CD4-positive, alpha-beta T cell treated with Interleukin-10 for 1 hour (primary cell): ENCODE results near the gene ANAPC1.
"Not testable (repeated sequence)": the region's sequence is repeated elsewhere in the genome, so short reads cannot be mapped to it uniquely, and the experiment has no call there.

Experiments used
- DNase-seq: peaks from one replicate; pipeline ENCODE4 v3.0.0-alpha.2; 2020

ANAPC1 gene

DNA sequence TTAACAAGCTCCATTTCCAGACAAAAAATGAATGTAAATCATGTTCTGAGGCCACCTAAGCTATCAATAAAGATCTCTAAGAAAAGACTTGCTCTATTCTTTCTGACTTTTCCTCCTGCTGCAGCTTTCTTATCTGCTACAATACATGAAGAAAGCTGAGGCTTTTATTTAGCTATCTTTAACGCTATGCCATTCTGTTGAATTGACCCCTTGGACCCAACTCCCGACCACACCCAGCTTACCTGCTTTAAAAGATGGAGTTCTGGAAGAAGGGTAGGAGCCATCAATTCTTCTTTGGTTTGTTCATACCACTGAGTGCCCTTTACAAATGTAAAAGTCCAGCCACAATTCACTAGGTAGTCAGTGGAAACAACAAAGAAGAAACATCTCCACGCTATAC, 99.9 kb downstream of the ANAPC1 start:
- not testable (repeated sequence) for DNase-seq

GRCh38 chr2:111782195-111782594, 101.8 kb downstream of the ANAPC1 start:
- DNase-seq: not testable (repeated sequence)

DNA sequence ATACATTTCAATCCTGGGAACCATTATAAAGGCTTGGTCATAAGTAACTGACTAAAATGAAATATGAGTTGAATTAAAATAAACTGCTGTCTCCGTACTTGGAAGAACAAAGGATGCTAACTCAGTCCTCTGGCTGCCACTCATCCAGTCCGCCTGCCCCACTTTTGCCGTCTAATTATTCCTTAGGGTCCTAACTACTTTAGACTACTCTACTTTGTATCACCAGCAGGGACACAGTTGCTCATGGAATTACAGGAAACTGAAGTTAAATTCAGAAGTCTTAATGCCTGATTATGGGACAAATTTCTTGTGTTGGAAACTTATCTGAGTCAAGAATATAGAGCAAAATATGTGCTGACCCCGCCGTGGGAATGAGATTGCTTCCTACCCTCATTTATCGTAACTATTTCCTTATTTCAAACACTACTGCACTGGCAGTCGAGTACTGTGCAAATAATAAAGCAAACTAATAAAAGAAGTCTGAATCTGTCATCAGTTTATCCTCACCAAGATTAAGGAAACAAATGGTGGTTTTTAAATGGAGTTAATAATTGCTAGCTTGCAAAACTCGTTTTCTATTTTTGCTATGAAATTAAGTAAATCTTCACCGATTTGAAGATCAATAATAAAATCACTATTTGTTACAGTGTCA, 102.4 kb downstream of the ANAPC1 start:
- DNase-seq: not testable (repeated sequence)

- DNase-seq: not testable (repeated sequence)
Measured at GRCh38 chr2:111777155-111777554, 106.8 kb downstream of the ANAPC1 start.

DNA sequence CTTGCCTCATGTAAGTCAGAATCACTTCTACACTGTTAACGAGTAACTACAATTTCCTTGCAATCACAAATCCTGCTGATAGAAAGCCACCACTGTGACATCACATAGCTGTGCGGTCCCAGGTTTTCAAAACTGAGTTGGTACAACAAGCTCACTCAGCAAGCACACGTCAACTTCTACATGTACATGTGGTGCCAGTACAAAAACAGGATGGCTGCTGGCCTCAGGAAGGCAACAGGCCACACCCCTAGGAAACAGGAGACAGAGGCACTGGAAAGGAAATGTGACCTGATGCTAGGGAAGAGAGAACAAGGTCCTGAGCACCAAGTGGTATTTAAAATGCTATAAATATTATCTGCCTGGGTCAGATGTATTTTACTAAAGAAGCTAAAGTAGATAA, 107.7 kb downstream of the ANAPC1 start:
- DNase-seq: not testable (repeated sequence)

DNA sequence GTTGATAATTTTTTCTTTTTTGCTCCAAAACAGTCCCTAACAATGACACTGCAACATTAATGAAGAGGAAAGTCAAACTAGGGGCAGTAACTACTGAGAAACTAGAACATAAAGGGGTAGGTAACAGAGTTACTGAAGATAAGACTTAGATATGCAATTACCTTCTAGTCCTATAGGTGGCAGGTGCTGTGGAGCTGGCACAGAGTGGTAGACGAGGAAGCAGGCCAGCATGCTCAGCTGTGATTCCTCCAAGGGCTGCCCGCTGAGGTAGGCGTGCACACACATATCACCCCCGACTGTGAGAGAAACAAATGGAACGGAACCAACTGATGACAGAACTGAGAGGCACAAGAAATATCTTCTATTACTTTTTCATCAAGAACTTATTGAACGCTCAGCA, 111.8 kb downstream of the ANAPC1 start:
- not testable (repeated sequence) for DNase-seq

DNA sequence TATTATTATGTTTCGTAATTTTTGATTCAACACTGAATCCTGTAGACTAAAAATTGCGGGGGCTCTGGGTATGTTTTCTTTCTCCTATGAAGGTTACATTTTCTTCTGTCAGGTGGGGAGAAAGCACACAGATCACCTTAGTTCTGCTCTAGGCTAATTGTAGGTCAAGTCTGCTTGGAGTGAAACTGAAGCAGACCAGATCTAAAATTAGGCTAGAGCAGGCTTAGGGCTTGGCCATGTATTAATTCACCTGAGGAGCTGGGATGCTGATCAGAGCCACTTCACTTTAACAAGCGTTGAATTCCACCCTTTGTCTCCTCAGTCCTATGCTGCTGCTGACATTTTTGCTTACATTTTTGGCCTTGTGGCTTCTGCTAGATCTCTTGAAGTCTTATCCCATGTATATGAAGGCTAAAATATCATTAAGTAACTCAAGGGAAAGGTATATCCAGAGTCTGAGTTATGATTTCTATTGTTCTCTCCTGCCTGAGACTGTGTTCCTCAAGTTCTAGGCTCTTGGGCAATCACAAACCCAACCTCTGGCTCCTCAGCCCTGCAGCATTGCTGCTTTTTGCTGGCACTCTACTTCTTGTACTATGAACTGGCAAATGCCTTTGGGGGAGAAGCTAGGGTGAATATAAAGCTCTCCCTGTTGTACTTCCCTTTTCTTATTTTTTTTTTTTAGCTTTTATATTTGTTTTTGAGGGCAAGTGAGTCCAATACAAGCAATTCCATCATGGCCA, 112.9 kb downstream of the ANAPC1 start:
- not testable (repeated sequence) for DNase-seq

GRCh38 chr2:111768266-111769190, 115.5 kb downstream of the ANAPC1 start:
- not testable (repeated sequence) for DNase-seq

- not testable (repeated sequence) for DNase-seq
Measured at GRCh38 chr2:111767087-111767486, 116.9 kb downstream of the ANAPC1 start.

DNA sequence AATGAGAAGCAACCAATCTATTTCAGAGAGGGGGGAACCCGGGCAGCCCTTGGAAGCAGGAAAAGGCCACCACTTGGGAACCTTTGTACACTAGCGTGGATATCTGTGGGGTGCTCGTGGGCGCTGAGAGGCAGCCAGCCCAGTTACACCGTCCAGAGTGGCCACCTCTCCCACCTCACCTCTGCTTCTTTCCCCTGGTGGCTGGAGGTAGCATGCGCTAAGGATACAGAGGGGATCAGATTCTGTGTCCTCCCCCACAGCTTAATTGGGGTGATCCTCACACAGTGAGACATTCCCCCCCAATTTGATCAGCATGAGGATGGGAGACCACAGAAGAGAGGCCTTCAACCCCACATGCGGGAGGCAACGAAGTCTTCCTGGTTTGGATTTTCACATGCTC, 117.7 kb downstream of the ANAPC1 start:
- DNase-seq: not testable (repeated sequence)

DNA sequence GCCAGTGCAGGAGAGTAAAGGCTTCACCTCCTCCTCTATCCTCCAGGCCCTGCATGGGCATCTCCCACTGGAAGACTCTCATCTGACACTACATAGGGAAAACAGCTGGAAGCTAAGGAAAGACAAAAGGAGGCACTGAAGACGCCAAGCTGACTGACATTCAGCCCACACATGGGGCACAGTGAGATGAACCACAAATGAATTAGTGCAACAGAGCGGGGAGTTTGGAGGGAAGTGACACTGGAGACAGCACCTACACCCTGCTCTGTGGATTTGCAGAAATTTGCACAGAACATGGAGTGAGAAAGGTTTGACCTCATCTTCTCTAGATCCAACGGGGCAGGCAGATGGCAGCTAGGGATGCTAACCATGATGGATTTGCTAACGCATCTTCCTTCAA, 119.8 kb downstream of the ANAPC1 start:
- not testable (repeated sequence) for DNase-seq

GRCh38 chr2:111760697-111761284, 123.2 kb downstream of the ANAPC1 start:
- not testable (repeated sequence) for DNase-seq

GRCh38 chr2:111752533-111752932, 131.5 kb downstream of the ANAPC1 start:
- DNase-seq: not testable (repeated sequence)

GRCh38 chr2:111750641-111751040, 133.4 kb downstream of the ANAPC1 start:
- not testable (repeated sequence) for DNase-seq

GRCh38 chr2:111748429-111748828, 135.6 kb downstream of the ANAPC1 start:
- DNase-seq: not testable (repeated sequence)

GRCh38 chr2:111747410-111748115, 136.4 kb downstream of the ANAPC1 start:
- peak; percentile 91 for DNase-seq

DNA sequence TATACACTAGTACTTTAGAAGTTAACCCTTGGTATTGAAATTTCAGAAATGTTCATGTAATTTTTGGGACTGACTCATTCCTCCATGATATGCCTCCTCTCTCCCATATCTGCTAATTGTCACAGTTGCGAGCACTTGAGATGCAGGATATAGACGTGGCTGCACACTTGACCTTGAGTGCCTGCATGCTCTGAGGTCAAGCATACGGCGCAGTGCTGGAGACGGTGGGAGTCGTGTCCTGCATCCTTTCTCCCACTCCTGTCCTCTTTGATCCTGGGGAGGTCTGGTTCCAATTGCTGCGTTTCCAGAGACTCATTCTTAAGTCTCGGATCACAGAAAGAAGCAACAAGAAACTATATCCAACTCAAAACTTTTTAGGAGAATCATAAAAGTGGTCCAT, 139.2 kb downstream of the ANAPC1 start:
- DNase-seq: not testable (repeated sequence)

DNA sequence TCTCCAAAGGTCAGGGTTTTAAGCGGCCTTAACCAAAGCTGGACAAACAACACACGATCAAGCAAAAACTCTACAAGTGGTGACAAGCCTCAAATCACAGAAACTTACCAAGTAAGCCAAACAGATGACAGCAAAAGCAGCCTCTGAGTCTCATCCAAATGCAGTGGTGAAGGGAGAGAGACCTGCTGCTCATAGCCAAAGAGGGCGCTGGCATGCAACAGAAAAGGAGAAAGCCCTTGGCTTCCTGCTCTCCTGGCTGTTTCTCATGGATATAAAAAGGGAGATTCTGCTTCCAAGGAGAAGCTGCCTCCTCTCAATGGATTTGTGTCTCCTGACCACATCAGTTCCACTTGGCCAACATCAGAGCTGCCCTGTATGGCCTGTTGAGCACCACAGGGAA, 142.5 kb downstream of the ANAPC1 start:
- DNase-seq: not testable (repeated sequence)

DNA sequence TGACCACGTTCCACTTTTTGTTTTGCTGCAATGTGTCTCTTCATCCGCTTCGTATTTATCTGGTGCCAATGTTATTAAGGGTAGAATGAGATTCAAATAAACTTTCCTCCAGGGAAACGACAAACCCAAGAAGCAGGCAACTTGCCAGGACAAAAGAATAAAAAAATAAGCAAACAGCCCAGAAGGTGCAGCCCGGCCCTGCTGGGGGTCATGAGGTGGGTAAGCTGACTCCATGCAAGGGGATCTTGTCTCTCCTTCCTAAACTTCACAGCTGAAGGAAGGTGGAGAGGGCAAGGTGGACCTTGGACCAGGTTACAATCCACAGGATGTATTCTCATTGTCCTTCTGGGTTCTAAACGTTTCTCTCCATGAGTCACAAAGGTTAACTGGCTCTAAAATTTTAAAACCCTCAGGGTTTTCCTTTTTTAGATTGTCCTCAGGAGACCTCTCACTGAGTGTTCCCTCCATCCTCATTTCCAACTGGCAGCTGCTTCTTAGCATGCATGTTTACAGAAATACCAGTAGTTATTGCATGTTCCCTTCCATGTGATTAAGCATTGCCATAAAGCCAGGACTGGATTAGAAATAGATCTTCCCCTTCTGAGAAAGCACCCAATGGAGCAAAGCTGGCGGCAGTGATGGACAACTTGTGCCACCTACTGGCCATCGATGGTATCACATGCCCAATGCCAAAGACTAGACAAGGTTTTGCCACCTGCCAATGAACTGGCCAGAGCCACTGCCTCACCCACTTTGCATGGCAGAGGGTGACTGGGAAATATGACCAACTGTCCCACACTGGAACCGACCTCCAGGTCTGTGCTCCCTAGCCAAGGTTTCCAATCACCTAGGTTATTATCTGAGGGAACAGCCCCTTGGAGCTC, 147.9 kb downstream of the ANAPC1 start:
- not testable (repeated sequence) for DNase-seq

- DNase-seq: not testable (repeated sequence)
Measured at GRCh38 chr2:111735420-111735819, 148.6 kb downstream of the ANAPC1 start.
